Measurements from ENCODE around the gene GPC6. TPM values are rescaled to one million over a fixed set of nuclear protein-coding genes. Genes with fewer than 3 reads are reported as not detected.
A peak's percentile ranks its signal among the peaks of the same experiment; 100 is the strongest.

Gene GPC6
- total RNA-seq, 1 donor from 2014 or later, result 18.7 TPM

DNA sequence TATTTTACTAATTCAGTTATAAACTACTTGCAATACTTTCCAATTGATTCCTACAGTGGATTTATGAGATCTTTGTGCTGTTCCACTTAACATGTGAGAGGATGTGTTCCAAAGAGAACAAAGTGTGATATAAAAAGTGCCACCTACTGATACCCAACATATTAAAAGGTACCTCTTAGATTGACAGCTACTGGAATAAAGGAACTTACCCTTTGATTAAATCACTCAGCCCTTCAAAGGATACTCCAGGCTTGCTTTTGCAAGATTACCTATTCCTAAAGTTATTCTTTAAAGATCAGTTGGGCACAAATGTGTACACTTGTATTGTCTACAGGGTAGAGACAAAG, 1187.0 kb downstream of the GPC6 start:
- H3K4me3 ChIP-seq (ENCODE audit: low read depth, low read length), result no peak overlapping the region
- DNase-seq (ENCODE audit: low read depth), result no peak
- TF ChIP-seq, protein P1, sequence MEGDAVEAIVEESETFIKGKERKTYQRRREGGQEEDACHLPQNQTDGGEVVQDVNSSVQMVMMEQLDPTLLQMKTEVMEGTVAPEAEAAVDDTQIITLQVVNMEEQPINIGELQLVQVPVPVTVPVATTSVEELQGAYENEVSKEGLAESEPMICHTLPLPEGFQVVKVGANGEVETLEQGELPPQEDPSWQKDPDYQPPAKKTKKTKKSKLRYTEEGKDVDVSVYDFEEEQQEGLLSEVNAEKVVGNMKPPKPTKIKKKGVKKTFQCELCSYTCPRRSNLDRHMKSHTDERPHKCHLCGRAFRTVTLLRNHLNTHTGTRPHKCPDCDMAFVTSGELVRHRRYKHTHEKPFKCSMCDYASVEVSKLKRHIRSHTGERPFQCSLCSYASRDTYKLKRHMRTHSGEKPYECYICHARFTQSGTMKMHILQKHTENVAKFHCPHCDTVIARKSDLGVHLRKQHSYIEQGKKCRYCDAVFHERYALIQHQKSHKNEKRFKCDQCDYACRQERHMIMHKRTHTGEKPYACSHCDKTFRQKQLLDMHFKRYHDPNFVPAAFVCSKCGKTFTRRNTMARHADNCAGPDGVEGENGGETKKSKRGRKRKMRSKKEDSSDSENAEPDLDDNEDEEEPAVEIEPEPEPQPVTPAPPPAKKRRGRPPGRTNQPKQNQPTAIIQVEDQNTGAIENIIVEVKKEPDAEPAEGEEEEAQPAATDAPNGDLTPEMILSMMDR (conservative IDR thresholded peaks at IDR 0.05; ENCODE audit: low read depth, low read length), result no peak

DNA sequence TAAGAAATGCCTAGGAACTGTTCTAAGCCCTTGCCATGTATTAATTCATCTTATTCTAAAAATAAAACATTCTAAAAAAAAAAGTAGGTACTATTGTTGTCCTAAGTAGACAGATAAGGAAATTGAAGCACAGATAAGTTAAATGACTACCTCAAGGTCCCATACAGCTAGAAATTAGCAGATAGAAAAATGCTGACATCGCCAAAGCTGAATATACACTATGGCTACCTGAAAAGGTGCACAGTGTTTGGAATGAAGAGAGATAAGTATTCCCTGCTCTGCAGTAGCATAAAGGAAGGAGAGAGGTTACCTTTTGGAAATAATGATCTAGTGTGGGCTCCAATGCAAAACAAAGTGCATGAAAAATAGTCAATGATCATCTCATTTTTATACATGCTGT, 1187.5 kb downstream of the GPC6 start:
- DNase-seq (ENCODE audit: low read depth), result no peak
- no peak overlapping the region for H3K4me3 ChIP-seq (ENCODE audit: low read depth, low read length)
- TF ChIP-seq, protein P1 (conservative IDR thresholded peaks at IDR 0.05; ENCODE audit: low read depth, low read length), result no peak

DNA sequence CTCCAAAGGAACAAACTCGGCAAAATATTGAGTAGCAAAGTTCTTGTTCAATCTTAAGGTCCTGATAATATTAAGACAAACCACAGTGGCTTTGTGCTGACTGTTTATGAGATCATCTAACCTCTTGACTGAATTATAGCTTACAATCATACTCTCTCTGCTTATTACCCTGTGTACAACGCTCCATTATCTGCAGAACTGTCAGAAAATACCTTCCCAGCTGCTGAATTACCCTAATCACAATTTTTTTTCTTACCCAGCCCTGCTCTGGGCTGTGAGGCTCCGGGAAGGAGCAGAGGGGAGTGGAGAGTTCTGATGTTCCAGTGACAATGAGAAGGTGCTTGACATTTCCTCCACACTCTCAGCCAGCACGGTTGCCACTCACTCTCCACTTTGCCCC, 1188.1 kb downstream of the GPC6 start:
- H3K4me3 ChIP-seq (ENCODE audit: low read depth, low read length), result no peak overlapping the region
- TF ChIP-seq, protein P1 (conservative IDR thresholded peaks at IDR 0.05; ENCODE audit: low read depth, low read length), result no peak
- DNase-seq (ENCODE audit: low read depth), result no peak

DNA sequence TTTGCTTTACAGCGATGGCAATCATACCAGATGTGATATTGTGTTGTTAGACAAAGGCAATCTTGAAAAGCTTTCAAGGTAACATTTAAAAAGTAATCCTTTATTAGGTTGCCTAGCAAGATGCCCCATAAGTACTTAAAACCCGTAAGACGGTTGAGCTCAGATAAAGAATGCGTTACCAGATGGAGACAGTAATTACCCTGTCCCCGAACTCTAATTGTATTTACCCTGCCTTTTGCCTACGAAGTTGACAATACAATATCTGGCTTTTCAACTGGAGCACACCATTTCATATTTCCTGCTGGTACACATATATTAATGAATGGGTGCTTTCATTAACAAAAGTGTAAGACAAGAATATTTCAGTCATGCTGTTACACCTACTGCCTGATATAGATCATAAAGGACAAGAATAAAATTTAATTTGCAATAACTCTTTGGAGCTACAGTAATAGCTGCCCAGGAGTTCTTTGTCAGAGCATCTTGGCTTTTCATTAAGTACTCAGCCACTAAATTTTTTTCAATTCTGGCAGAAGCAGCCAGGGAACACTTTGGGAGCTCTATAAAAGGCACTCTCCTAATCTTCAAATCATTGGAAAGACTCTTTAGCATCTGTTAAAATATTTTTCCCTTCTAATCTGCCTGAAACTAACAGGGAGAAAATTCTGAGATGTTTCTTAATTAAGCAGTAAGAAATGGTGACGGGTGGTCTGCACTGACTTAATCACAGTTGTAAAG, 1189.1 kb downstream of the GPC6 start:
- TF ChIP-seq, protein P1 (conservative IDR thresholded peaks at IDR 0.05; ENCODE audit: low read depth, low read length), result no peak
- DNase-seq (ENCODE audit: low read depth), result no peak

DNA sequence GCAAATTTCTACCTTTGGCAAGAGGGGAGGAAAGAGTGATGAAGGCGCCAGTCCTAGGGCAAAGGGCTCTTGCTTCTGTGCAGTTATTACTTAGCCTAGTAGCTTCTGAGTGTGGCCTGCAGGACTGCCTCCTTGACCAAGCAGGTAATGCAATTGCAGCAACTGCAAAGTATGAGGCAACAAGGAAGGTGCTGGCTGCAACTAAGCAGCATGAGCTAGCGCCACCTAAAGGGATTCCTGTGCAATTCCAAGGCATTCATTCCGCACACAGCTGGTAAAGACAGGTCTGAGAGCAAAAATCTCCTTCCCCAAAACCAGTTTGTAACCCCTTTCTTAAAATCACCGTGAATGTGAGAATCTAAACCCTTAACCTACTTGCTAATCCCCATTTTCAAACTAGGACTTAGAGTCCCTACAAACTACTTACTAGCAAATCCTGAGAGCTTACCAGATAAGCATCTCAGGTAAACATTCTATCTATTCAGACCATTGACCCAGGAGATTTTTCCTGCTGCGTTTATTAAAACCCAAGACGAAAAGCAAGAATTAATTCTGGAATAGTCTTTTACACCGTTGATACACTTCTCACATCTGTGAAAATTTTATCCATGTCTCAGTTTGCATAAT, 1190.0 kb downstream of the GPC6 start:
- TF ChIP-seq, protein P1 (conservative IDR thresholded peaks at IDR 0.05; ENCODE audit: low read depth, low read length), result peak; percentile 88
- no peak for DNase-seq (ENCODE audit: low read depth)
- no peak overlapping the region for H3K4me3 ChIP-seq (ENCODE audit: low read depth, low read length)

More for the DNA sequence above, 1189.1 kb downstream of the GPC6 start:
- H3K4me3 ChIP-seq (ENCODE audit: low read depth, low read length), result no peak overlapping the region

DNA sequence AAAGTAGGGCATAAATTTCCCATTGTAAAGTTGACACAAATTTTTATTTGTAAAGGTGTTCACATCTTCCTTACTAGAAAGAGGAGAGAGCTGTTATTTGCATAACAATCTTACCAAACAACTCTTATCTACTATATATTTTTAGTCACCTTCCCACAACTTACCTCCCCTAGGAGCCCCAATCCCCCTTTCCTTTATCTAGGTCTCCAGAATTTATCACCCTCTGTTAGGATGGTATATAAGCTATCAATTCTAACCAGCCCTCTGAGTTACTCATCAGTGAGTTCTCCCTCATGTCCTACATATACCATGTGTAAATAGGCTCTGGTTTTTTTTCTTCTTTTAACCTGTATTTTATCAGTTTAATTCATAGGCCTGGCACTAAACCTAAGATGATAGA, 1190.7 kb downstream of the GPC6 start:
- no peak overlapping the region for H3K4me3 ChIP-seq (ENCODE audit: low read depth, low read length)
- TF ChIP-seq, protein P1 (conservative IDR thresholded peaks at IDR 0.05; ENCODE audit: low read depth, low read length), result no peak
- DNase-seq (ENCODE audit: low read depth), result no peak

All from epithelial cell of proximal tubule (primary cell).